Epithelial cell of esophagus (primary cell): ENCODE results near the gene MIEF2.
"Not testable (repeated sequence)": the region's sequence is repeated elsewhere in the genome, so short reads cannot be mapped to it uniquely, and the experiment has no call there.

Experiments used
- DNase-seq: peaks from one replicate; pipeline ENCODE4 v3.0.0; 2010; ENCODE audit warnings: low read depth
- H3K4me3 ChIP-seq: 2 replicates; pipeline ENCODE4 v1.5.1; 2011; ENCODE audit warnings: mild to moderate bottlenecking, low read length, control low read depth
- CTCF ChIP-seq: IDR thresholded peaks from 2 replicates; pipeline ENCODE4 v1.5.1; 2011; ENCODE audit warnings: low read depth, mild to moderate bottlenecking, low read length, control low read depth, inconsistent platforms; ENCODE audit not compliant: insufficient read depth; ENCODE audit errors: missing control alignments

MIEF2 gene

GRCh38 chr17:18280766-18281371 is 20.4 kb downstream of the MIEF2 start:
- no peak for TF ChIP-seq CTCF
- H3K4me3 ChIP-seq = no peak overlapping the region
- DNase-seq = no peak

GRCh38 chr17:18281788-18282187 is 21.3 kb downstream of the MIEF2 start:
- DNase-seq = no peak
- TF ChIP-seq CTCF = no peak
- H3K4me3 ChIP-seq = no peak overlapping the region

- no peak for TF ChIP-seq CTCF
- no peak for DNase-seq
- no peak overlapping the region for H3K4me3 ChIP-seq
These were observed 24.8 kb downstream of the MIEF2 start for GRCh38 chr17:18285296-18285695.

- no peak for DNase-seq
- TF ChIP-seq CTCF = no peak
- no peak overlapping the region for H3K4me3 ChIP-seq
These were observed 31.5 kb downstream of the MIEF2 start for GRCh38 chr17:18291718-18292540.

- DNase-seq, H3K4me3 ChIP-seq: not testable (repeated sequence)
These were observed 37.6 kb downstream of the MIEF2 start for GRCh38 chr17:18298061-18298460.

GRCh38 chr17:18300725-18301480 is 40.4 kb downstream of the MIEF2 start:
- no peak for DNase-seq

GRCh38 chr17:18303206-18303605 is 42.7 kb downstream of the MIEF2 start:
- H3K4me3 ChIP-seq, DNase-seq: not testable (repeated sequence)

More at GRCh38 chr17:18300725-18301480, 40.4 kb downstream of the MIEF2 start:
- no peak overlapping the region for H3K4me3 ChIP-seq
- TF ChIP-seq CTCF = no peak
